HG02798 (cell line): ENCODE results near the gene PAF1.

Experiments
- ATAC-seq: cut with Tn5 transposase; IDR thresholded peaks from one replicate; pipeline ENCODE4 v1.9.1; 2021; ENCODE audit warnings: mild to moderate bottlenecking; ENCODE audit not compliant: unreplicated experiment, poor library complexity

Gene PAF1

DNA sequence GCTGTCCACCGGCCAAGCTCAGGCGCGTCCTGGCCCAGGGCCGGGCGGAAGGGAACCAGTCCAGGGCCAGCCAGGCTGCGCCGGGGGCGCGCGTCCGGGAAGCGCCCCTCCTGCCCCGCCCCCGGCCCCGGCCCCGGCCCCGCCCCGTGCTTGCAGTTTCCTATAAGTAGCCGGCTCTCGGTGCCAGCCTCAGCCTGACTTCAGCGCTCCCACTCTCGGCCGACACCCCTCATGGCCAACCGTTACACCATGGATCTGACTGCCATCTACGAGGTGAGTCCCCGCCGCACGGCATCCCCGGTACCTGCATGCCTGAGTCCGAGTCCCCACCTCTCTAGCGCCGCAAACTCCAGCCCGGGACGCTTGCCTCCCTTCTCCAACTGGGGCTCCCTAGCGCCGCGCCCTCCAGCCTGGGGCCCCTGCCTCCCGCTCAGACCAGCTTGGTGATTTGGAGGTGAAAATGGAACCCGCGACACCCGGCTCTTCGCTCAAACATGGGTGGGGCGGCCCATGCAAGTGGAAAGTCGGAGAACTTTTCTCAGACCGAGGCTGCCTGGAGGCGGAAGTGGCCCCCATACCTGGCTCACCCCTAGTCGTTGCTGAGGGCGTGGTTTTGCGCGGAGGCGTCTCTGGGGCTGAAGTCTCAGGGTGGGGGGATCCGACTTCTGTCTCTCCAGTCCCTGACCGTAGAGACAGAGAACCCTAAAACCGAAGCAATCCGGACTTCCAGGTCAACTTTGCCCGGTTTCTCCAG, 15.9 kb upstream of the PAF1 start, which contains the start of gene ZFP36:
ZFP36 (plus strand) TSS at position 192 of the 754 bp plus-strand sequence; CDS start at position 250, 58 bp downstream.
- ATAC-seq, result peak; percentile 23

DNA sequence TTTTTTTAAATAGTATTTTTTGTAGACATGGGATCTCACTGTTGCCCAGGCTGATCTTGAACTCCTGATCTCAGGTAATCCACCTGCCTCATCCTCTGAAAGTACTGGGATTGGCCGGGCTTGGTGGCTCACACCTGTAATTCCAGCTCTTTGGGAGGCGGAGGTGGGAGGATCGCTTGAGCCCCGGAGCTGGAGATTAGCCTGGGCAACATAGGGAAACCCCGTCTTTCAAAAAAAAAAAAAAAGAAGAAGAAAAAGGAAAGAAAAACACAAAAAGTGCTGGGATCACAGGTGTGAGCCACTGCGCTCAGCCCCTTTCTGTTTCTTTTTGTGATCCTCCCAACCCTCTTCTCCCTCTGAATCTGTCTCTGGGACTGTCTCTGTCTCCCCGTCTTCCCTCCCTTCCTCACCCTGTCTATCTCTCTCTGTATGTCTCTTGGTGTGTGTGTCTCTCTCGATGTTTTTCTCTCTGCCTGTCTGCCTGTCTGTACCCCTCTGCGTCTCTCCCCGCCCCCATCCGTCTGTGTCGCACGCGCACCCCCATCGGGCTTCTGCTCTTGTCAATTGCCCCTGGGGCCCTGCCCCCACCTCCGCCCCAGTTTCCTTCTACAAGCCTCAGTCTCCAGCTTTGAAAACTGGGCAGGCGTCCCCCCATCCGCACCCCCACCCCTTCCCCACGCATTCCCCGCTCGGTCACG, 15.2 kb upstream of the PAF1 start:
- ATAC-seq, result no peak

DNA sequence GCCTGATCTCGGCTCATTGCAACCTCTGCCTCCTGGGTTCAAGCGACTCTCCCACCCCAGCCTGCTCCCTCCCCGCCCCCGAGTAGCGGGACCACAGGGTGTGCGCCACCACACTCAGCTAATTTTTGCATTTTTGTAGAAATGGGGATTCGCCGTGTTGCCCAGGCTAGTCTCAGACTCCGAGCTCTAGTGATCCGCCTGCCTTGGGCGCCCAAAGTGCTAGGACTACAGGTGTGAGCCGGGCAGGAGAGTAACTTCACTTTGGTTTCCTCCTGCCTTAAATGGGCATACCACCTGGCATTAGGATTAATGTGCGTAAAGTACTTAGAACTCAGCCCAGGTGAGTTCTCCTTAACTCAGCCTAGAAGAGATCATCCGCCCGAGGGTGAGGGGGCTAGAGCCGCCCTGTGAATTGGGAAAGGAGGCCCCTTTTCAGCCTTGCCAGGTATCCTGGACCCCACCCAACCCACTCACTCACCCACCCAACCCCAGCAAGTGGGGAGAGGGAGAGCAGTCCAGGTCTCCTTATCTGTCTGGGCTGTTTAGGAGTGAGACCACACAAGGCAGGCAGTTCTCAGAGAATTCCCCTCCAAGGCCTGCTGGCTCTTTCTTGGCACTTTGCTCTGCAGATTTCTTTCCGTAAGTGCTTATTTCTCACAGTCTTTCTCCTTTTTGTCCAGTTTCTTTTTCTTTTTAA, 14.5 kb upstream of the PAF1 start:
- ATAC-seq, result no peak

DNA sequence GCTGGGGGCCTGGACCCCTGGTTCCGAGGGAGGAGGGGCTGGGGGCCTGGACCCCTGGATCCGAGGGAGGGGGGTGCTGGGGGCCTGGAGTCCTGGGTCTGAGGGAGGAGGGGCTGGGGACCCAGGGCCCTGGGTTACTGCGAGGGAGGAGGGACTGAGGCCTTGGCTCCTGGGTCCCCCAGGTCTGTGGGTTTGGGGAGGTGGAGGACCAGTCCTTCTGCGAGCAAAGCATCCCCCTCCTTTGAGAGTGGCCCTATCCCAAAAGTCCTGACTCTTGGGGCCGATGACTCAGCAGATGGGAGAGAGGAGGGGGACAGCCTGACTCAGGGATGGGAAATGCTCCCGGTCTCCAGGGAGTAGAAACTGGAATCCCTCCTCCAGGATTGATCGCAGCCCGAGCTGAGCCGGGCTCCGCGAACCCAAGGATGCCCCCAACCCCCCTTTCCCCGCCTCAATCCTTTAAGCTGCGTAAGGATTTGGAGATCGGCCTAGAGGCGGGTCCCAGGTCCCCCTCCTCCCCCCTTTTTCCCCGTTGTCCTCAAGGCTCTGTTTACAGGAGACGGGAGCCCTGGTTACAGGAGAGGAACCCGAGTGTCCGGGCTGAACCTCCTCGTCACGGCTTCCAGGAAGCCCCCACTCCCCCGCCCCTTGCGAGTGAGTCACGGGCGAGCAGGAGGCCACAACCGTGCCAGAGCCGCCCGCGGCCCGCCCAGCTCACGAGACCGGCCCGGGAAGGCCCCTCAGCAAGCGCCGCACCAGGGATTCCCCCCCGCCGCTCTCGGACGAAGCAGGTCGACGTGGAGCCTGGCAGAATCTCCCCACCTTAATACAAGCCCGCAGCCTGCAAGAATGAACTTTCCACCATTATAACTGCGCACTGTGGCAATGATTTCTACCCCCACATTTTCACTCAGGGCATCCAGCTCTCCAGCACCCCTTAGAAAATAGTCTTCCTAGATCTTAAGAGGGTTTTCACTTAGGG, 12.7 kb upstream of the PAF1 start:
- ATAC-seq, result peak; percentile 23

DNA sequence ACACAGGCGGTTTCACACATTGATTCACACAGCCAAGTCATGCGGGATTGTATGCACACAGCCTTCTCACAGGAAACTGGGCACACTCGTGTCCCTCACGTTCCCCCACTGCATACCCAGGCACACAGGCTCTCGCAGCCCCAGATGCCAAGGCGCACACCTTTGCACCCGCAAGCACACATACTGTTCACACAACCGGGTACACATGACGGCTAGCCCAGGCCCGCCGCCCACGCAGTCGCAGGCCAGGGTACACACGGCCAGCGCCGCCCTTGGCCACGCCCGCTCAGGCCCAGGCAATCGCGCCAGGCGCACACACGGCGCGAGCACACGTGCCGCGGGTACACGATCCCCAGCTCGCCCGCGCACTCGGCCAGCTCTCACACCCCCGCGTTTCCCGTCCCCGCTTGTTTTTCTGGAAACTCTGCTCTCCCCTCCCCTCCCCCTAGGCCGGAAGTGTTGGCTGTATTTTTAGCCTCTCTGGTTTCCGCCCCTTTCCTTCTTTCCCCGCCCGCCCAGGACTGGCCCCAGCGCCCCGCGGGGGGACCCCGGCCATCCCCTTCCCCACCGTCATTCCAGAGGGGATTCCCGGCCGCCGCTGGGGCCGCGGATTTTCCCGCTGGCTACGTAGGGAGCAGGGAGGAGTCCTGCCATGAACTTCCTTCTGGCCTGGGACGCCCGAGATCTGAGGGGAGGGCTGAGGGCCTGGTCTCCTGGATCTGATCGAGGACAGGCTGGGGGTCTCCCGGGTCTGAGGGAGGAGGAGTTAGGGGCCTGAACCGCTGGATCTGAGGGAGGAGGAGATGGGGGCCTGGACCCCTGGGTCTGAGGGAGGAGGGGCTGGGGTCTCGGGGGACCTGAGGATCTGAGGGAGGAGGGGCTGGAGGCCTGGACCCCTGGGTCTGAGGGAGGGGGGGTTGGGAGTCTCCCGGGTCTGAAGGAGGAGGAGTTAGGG, 11.7 kb upstream of the PAF1 start:
- ATAC-seq, result peak; percentile 33

DNA sequence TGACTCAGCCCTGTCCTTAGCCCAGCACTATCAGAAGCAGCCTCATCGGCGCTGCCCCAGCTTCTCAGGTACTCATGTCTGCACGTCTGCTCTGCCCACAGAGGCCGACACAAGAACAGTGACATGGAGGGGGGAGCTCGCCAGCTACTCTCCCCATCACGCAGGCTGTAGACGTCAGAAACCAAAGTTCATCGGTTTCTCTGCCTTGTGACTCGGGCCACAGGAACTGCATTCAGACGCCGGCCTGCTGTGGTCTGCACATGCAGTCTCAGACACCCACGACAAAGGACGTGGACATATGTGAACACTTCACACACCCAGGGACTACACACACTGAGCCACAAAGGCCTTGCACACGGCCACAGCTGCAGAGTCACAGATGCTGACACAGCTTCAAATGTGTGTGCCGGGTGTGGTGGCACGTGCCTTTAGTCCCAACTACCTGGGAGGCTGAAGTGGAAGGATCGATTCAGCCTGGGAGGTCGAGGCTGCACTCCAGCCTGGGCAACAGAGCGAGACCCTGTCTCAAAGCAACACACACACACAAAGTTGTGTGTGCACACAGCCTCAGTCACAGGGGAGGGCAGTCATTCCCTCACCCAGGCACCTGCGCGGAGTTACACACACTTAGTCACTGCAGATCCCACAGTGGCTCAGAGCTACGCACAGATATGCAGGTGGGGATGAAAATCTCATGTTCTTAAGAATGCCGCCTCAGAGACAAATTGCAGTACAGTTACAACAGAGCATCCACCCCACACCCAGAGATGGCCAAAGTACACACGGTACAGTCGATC, 10.8 kb upstream of the PAF1 start:
- ATAC-seq, result peak; percentile 26

DNA sequence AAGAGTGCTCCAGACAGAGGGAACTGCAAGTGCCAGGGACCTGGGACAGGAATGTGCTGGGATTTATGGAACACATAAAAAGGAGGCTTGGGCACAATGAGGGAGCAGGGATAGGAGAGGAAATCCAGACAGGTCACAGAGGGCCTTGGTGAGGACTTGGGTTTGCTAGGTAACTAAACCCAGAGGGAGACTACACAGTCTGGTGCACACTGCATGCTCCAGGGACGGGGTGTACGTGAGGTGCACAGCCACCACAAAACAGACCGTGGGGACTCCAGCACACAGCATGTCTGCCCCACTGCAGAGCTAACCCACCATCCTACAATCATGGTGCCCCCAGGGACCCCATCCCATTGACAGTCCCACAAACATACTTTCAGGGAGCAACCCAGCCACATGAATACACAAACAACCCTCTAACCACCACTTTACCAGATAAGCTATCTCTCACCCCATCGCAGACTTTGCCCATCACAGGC, 10.2 kb upstream of the PAF1 start:
- no peak for ATAC-seq

DNA sequence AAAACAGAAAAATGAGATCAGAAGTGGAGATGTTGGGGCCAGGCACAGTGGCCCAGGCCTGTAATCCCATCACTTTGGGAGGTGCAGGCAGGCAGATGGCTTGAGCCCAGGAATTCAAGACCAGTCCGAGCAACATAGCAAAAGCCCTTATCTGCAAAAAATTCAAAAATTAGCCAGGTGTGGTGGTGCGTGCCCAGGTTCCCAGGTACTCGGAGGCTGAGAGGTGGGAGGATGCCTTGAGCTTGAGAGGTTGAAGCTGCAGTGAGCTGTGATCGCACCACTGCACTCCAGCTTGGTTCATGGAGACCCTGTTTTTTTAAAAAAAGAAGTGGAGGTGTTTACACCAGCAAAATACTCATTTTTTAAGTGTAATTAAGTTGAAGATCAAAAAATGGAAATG, 9.2 kb upstream of the PAF1 start:
- no peak for ATAC-seq

DNA sequence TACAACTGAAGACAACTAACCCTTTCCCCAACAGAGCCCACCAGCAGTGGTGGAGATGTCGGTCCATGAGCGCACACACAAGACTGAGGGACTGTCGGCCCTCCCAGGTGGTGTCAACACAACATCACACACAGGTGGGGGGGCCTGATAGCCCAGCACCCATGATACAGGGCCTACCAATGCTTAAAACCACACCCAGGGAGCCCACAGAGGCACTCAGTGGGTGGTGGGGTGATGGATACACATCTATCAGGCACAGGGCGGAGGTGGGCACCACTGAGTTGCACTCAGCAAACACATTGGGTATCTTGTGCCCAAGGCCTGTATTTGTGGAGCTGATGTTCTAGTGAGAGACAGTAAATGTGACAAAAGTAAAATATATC, 8.8 kb upstream of the PAF1 start:
- no peak for ATAC-seq

DNA sequence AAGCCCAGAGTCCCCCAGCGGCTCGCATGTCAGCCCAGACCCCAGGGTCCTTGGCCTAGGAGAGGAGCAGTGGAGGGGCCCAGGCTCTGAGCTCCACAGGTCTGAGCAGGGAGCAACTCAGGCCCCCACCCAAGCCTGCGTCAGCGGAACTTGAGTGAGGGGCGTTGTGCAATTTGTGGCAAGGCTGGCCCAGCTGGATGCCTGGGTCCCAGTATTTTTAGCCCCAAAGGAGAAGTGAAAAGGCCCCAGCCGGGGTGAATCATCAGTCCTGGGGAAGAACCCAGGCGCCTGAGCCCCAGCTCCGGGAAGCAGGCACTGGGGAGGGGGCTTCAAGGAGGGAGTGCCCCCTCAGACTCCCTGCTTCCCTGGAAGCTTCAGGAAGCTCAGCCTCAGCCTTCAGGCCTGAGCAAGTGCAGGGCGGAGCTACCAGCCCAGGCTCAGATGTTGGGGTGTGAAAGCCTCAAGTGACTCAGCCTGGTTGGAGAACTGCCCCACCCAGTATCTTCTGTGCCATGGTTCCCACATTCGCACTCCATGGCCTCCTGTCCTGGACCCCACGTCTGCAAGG, 7.5 kb upstream of the PAF1 start:
- ATAC-seq, result no peak

DNA sequence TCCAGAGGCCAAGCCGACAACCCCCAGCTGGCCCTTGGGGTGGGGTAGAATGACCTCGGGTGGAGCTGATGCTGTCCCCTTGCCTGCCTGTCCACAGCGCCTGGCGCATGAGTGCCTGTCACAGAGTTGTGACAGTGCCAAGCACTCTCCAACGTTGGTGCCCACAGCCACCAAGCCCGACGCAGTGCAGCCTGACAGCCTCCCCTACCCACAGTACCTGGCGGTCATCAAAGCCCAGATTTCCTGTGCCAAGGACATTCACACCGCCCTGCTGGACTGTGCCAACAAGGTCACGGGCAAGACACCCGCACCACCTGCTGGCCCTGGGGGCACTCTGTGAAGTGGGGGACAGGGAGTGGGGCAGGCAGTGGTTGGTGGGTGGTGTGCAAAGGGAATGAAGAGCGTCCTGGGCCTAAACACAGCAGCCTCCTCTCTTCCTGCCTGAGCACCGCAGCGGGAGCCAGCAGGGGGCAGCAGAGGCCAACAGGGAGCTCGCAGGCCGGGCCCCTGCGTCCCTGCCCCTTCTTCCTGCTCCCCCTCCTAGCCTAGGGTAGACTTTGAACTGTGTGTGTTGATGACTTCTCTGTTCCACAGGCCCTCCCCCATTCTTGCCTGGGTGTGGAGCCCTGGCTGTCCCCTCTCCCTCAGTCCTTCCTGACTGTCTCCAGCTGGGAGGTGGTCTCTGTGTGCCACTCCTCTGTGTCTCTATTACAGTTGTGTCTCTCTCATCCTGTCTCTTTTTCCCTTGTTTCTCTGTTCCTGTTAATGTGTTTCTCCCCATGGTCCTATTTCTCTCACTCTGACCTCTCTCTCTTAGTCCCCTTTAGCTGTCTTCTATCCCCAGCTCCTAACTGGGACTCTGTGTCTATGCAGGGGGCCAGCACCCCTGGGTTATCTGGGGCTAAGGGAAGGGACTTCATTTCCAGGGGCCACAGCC, 6.7 kb upstream of the PAF1 start:
- peak; percentile 38 for ATAC-seq

DNA sequence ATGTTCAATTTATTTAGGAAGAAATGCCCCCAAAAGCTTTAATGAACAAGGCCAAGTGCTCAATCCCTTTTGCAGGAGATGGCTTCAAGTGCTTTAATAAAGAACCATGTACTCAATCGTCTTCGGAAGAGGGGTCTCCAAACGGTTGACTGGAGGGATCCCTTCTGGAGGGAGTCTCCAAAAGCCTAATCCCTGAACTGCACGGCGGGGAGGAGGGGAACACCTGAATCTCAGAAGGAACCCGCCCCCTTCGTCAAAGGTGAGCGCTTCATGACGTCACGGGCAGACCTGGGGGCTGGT, 505 bp downstream of the PAF1 start:
- no peak for ATAC-seq

DNA sequence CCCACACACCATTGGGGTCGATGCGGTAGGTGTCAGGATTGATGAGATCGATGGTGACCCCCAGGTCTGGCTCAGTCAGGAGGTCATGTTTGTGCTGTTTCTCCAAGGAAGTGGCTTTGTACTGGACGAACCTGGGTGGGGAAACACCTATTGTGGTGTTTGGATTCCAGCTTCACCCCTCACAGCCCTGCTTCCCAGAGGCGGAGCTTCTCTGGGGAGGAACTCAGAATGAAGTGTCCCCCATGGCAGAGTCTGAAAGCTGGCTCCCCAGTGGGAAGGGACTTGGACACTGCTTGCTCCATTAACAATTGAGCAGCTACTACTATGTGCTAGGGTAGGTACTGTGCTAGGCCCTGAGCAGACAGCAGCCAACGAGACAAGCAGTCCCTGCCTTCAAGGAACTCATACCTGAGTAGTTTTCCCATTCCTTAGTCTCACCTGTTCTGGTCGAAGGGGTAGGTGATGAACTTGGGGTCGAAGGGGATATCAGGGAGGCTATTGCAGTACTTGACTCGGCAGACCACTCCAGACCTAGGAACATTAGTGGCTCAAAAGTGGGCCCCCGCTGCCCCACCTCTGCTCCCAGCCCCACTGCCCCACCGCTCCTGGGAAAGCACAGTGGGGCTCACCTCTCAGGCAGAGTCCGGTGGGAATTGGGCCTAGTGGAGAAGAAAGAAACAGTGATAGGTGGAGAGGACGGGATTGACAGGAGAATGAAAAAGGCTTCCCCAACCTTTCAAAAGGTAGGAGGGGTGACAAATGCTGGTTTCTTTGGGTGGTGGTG, 1.1 kb downstream of the PAF1 start:
- no peak for ATAC-seq

DNA sequence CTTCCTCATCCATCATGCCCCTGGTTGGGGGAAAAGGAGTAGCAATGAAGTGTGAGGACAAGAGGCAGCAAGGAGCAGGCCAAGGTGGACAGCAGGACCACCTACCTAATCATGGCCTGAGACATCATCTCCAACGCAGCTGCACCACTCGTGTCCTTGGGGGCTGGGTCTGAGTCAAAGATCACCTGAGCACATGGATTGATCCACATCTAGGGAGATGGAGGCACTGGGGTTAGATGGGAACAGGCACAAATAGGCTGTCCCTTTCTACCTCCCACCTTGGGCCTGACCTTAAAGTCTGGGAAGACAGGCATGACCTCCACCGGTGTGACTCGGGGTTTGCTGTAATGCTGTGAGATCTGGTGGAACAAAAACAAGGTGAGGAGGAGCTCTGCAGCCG, 2.2 kb downstream of the PAF1 start:
- ATAC-seq, result no peak

DNA sequence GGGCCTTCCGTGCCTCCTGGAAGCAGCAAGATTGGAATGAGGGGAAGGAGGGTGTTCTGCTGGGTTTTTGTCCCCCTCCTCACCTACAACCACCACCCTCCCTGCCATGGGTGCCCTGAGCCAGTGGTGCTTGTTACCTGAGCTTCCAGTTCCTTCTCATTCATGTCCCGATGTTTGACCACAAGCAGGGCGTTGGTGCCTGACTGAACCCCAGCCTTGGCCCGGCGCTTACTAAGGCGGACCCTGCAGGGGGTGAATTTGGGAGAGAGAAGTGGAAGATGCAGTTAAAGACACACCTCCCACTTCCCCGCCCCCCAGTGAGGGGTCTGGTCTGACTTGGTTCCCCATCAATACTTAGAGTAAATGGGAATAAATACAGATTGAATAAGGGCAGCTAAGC, 4.3 kb downstream of the PAF1 start:
- no peak for ATAC-seq
